Neural progenitor cell (in vitro differentiated cells): ENCODE data around the gene MACROD2.

Source experiments
- EZH2phosphoT487 ChIP-seq: fragments of 200-600 bp; sonication (generic); IDR thresholded peaks from 2 replicates; pipeline ENCODE4 v1.6.1; 2017; ENCODE audit warnings: antibody characterized with exemption
- TF ChIP-seq, protein P1 (sequence below): fragments of 200-600 bp; sonication (generic); IDR thresholded peaks from 2 replicates; pipeline ENCODE4 v1.5.1; 2017; ENCODE audit warnings: antibody characterized with exemption, mild to moderate bottlenecking

GRCh38 chr20:14333721-14334120, 338.4 kb downstream of the MACROD2 start:
- TF ChIP-seq, protein P1, sequence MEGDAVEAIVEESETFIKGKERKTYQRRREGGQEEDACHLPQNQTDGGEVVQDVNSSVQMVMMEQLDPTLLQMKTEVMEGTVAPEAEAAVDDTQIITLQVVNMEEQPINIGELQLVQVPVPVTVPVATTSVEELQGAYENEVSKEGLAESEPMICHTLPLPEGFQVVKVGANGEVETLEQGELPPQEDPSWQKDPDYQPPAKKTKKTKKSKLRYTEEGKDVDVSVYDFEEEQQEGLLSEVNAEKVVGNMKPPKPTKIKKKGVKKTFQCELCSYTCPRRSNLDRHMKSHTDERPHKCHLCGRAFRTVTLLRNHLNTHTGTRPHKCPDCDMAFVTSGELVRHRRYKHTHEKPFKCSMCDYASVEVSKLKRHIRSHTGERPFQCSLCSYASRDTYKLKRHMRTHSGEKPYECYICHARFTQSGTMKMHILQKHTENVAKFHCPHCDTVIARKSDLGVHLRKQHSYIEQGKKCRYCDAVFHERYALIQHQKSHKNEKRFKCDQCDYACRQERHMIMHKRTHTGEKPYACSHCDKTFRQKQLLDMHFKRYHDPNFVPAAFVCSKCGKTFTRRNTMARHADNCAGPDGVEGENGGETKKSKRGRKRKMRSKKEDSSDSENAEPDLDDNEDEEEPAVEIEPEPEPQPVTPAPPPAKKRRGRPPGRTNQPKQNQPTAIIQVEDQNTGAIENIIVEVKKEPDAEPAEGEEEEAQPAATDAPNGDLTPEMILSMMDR, result no peak
- TF ChIP-seq EZH2phosphoT487, result no peak
